Measurements from ENCODE around the gene GALT. TPM values are rescaled to one million over a fixed set of nuclear protein-coding genes. Genes with fewer than 3 reads are reported as not detected.

Gene GALT
- total RNA-seq, 2 donors from 2014 or later, result 37.8 to 45.6 TPM

DNA sequence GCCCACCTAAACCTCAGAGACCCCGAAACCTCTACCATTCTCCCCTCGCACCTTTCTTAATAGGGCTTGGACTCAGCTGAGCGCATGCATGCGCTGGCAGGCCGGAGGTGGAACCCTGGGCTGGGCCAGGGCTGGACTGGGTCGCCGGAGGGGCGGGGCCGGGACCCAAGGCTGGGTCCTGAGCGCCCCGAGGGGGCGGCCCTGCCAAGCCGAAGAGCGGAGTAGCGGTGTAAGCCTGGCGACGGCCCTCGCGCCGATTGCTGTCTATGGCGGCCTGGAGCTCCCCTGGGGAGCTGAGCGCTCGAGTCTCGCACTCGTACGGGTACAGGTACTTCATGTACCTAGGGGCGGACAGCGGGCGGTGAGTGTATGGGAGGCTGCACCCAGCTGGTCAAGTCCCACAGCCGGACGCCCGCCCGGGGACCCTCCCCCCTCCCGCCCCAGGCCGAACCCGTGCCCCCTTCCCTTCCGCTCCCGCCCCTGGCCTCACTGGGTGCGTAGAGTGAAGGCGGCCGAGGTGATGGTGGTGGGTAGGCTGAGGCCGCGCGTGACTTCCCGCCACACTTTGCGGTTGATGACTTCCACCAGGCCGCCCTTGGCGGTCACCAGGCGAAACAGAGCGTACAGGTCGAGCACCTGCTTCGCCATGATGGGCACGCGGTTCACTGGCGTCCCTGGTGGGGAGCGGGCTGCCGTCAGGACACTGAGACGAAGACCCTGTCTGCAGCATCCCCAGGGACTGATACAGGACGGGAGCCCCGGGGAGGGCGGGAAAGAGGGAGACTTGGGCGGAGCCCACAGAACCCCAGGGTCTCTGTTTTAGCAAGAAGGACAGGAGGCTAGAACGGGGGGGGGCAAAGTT, 22.9 kb upstream of the GALT start:
- Histone ChIP-seq H3K27ac (no peak overlapping the region), H3K4me1 (peaks cover 8% of the 10 kb centered on the region), H3K27me3 (peaks cover 64% of the 10 kb centered on the region), H3K4me3 (no peak overlapping the region), H3K9ac (ENCODE audit: low read depth in 2 of 2, low read length in 2 of 2) (no peak overlapping the region), H3K9me3 (no peaks in the 10 kb centered on the region), H3K36me3 (no peaks in the 10 kb centered on the region)
- DNase-seq, result no peak
- TF ChIP-seq, protein P1, sequence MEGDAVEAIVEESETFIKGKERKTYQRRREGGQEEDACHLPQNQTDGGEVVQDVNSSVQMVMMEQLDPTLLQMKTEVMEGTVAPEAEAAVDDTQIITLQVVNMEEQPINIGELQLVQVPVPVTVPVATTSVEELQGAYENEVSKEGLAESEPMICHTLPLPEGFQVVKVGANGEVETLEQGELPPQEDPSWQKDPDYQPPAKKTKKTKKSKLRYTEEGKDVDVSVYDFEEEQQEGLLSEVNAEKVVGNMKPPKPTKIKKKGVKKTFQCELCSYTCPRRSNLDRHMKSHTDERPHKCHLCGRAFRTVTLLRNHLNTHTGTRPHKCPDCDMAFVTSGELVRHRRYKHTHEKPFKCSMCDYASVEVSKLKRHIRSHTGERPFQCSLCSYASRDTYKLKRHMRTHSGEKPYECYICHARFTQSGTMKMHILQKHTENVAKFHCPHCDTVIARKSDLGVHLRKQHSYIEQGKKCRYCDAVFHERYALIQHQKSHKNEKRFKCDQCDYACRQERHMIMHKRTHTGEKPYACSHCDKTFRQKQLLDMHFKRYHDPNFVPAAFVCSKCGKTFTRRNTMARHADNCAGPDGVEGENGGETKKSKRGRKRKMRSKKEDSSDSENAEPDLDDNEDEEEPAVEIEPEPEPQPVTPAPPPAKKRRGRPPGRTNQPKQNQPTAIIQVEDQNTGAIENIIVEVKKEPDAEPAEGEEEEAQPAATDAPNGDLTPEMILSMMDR (IDR thresholded peaks at IDR 0.05), result no peak
- intact Hi-C loops (cut with DNase I), result no loop called here

DNA sequence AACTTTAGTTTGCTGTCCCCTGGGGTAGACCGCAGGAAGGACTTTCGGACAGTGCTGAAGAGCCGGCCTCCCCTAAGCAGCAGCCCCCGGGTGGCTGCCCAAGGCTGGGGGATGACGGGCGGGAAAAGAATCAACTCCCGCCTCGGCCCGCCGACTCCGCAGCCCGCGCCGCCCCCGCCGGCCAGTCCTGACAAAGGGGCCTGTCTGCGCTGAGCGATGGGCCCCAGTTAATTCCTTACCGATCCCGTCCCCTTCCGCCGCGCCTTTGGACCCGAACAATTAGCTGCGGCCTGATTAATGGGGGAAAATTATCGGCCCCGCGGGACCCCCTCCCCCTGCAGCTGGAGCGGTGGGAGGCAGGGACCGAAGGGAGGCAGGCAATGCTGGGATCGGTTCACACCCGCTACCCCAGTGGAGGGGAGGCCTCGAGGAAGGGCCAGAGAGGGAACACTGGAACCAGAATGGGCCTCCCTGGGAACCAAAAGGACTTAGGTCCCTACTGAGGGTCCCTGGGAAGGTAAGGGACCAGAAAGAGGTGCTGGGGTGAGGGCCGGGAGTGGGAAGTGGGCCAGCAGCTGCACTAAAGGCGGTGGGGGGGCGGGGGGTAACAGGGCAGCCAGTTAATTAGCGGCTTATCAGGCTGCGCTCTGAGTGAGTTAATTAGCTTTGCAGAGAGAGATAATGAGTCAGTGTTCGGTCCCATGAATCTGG, 21.8 kb upstream of the GALT start:
- intact Hi-C loops (cut with DNase I), result no loop called here
- TF ChIP-seq, protein P1 (IDR thresholded peaks at IDR 0.05), result no peak
- Histone ChIP-seq H3K27ac (no peak overlapping the region), H3K27me3 (peaks cover 75% of the 10 kb centered on the region), H3K4me3 (no peak overlapping the region), H3K9me3 (no peaks in the 10 kb centered on the region), H3K36me3 (no peaks in the 10 kb centered on the region), H3K4me1 (peaks cover 3% of the 10 kb centered on the region), H3K9ac (ENCODE audit: low read depth in 2 of 2, low read length in 2 of 2) (no peak overlapping the region)
- DNase-seq, result no peak

DNA sequence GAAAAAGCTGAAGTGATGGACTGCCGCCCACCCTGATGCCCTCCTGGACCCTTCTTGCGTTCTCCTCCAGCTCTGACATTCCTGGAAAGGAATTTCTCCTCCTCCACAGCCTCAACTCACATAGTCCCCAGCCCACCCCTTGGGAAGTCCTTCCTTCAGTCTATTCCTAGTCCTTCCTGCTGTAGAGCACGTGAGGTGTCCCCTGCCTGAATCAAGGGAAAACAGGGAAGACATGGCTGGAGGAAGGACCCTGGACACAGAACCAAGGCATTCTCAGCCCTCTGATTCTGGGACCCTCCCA, 21.3 kb upstream of the GALT start:
- Histone ChIP-seq H3K9ac (ENCODE audit: low read depth in 2 of 2, low read length in 2 of 2) (no peak overlapping the region), H3K4me3 (no peak overlapping the region), H3K9me3 (no peaks in the 10 kb centered on the region), H3K27me3 (peaks cover 79% of the 10 kb centered on the region), H3K36me3 (no peaks in the 10 kb centered on the region), H3K27ac (no peak overlapping the region), H3K4me1 (no peaks in the 10 kb centered on the region)
- intact Hi-C loops (cut with DNase I), result no loop called here
- TF ChIP-seq, protein P1 (IDR thresholded peaks at IDR 0.05), result no peak
- no peak for DNase-seq

- no peak for DNase-seq
- H3K27ac ChIP-seq, result no peak overlapping the region
- peaks cover 69% of the 10 kb centered on the region for H3K27me3 ChIP-seq
- intact Hi-C loops (cut with DNase I), result no loop called here
- no peaks in the 10 kb centered on the region for H3K4me1 ChIP-seq
- TF ChIP-seq, protein P1 (IDR thresholded peaks at IDR 0.05), result no peak
- H3K9ac ChIP-seq (ENCODE audit: low read depth in 2 of 2, low read length in 2 of 2), result peak overlapping the region in 1 of 2 donors; percentile 40
- peak overlapping the region; percentile 33 for H3K4me3 ChIP-seq
- no peaks in the 10 kb centered on the region for H3K36me3 ChIP-seq
- H3K9me3 ChIP-seq, result no peaks in the 10 kb centered on the region
Measured at GRCh38 chr9:34627716-34628655, 18.5 kb upstream of the GALT start.

All from colonic mucosa (tissue), 4 donors.